Keratinocyte (primary cell): ENCODE data around the gene DNAJA3.

Experiments
- EZH2 ChIP-seq: IDR thresholded peaks from one replicate; pipeline ENCODE4 v1.6.1; 2012; ENCODE audit warnings: inconsistent platforms, mild to moderate bottlenecking, low read length, moderate library complexity
- TF ChIP-seq, protein P1 (sequence below), 3 experiments: IDR thresholded peaks in 1 of 3; conservative IDR thresholded peaks in 1 of 3; optimal IDR thresholded peaks in 1 of 3; 2 replicates in 2 of 3; 3 replicates in 1 of 3; pipeline versions ENCODE3 to v1.5.1; 2011; ENCODE audit warnings: low read length in 3 of 3, mild to moderate bottlenecking in 3 of 3, moderate library complexity in 2 of 3, control low read depth in 1 of 3, inconsistent platforms in 1 of 3; ENCODE audit not compliant: insufficient read depth in 2 of 3; ENCODE audit errors: extremely low read depth in 1 of 3

- TF ChIP-seq, protein P1, sequence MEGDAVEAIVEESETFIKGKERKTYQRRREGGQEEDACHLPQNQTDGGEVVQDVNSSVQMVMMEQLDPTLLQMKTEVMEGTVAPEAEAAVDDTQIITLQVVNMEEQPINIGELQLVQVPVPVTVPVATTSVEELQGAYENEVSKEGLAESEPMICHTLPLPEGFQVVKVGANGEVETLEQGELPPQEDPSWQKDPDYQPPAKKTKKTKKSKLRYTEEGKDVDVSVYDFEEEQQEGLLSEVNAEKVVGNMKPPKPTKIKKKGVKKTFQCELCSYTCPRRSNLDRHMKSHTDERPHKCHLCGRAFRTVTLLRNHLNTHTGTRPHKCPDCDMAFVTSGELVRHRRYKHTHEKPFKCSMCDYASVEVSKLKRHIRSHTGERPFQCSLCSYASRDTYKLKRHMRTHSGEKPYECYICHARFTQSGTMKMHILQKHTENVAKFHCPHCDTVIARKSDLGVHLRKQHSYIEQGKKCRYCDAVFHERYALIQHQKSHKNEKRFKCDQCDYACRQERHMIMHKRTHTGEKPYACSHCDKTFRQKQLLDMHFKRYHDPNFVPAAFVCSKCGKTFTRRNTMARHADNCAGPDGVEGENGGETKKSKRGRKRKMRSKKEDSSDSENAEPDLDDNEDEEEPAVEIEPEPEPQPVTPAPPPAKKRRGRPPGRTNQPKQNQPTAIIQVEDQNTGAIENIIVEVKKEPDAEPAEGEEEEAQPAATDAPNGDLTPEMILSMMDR (optimal IDR thresholded peaks at IDR 0.05 in 1 of 3, IDR thresholded peaks at IDR 0.05 in 1 of 3, conservative IDR thresholded peaks at IDR 0.05 in 1 of 3; ENCODE audit: extremely low read depth in 1 of 3, insufficient read depth in 2 of 3, low read length in 3 of 3), result no peak
- no peak for TF ChIP-seq EZH2
Measured at GRCh38 chr16:4472880-4473279, 47.2 kb downstream of the DNAJA3 start.
